ENCODE measurements around the gene CELA1.
A peak's percentile ranks its signal among the peaks of the same experiment; 100 is the strongest.
"Not testable (repeated sequence)": the region's sequence is repeated elsewhere in the genome, so short reads cannot be mapped to it uniquely, and the experiment has no call there.

CELA1 gene

GRCh38 chr12:51341251-51342007 lies 5.0 kb downstream of the CELA1 start:
- DNase-seq, result peak; percentile 66

GRCh38 chr12:51339750-51340149 lies 6.7 kb downstream of the CELA1 start:
- DNase-seq, result no peak

- not testable (repeated sequence) for DNase-seq
These were observed 9.1 kb downstream of the CELA1 start for GRCh38 chr12:51337336-51337735.

- DNase-seq, result no peak
These were observed 10.5 kb downstream of the CELA1 start for GRCh38 chr12:51335931-51336330.

- DNase-seq, result no peak
These were observed 11.7 kb downstream of the CELA1 start for GRCh38 chr12:51334764-51335163.

GRCh38 chr12:51333536-51333935 lies 12.9 kb downstream of the CELA1 start:
- DNase-seq, result no peak

- no peak for DNase-seq
These were observed 16.3 kb downstream of the CELA1 start for GRCh38 chr12:51330186-51330585.

- no peak for DNase-seq
These were observed 16.7 kb downstream of the CELA1 start for GRCh38 chr12:51329742-51330141.

- DNase-seq, result no peak
These were observed 17.9 kb downstream of the CELA1 start for GRCh38 chr12:51328587-51328986.

- no peak for DNase-seq
These were observed 19.6 kb downstream of the CELA1 start for GRCh38 chr12:51326698-51327439.

GRCh38 chr12:51324953-51325352 lies 21.5 kb downstream of the CELA1 start:
- DNase-seq, result no peak

- peak; percentile 73 for DNase-seq
These were observed 22.2 kb downstream of the CELA1 start, which contains the start of gene BIN2 for GRCh38 chr12:51323966-51324895. BIN2 (minus strand) TSS chr12:51324174; CDS start chr12:51324102, 72 bp downstream.

GRCh38 chr12:51323317-51323960 lies 23.0 kb downstream of the CELA1 start:
- DNase-seq, result peak; percentile 58

- DNase-seq, result peak; percentile 61
These were observed 24.0 kb downstream of the CELA1 start for GRCh38 chr12:51322452-51322851.

- no peak for DNase-seq
These were observed 24.6 kb downstream of the CELA1 start for GRCh38 chr12:51321882-51322281.

GRCh38 chr12:51320695-51321320 lies 25.7 kb downstream of the CELA1 start:
- no peak for DNase-seq

GRCh38 chr12:51320311-51320694 lies 26.2 kb downstream of the CELA1 start:
- DNase-seq, result no peak

GRCh38 chr12:51318846-51319599 lies 27.5 kb downstream of the CELA1 start:
- DNase-seq, result no peak

GRCh38 chr12:51318057-51318806 lies 28.2 kb downstream of the CELA1 start:
- DNase-seq, result peak; percentile 10

- DNase-seq, result no peak
These were observed 35.1 kb downstream of the CELA1 start for GRCh38 chr12:51311389-51311788.

All from stimulated activated CD4-positive, alpha-beta T cell treated with anti-CD3 and anti-CD28 coated beads, Interleukin-1b, Interleukin-23, amount 100 ng/mL, for 48 hours (primary cell).